Activated CD4-positive, alpha-beta T cell treated with anti-CD3 and anti-CD28 coated beads, Interleukin-2, amount 10 ng/mL, durations not matched to agents 24 days and 14 days (primary cell): ENCODE data around the gene MAGI3. TPM values are rescaled to one million over a fixed set of nuclear protein-coding genes. Genes with fewer than 3 reads are reported as not detected.
A peak's percentile ranks its signal among the peaks of the same experiment; 100 is the strongest.
"Not testable (repeated sequence)": the region's sequence is repeated elsewhere in the genome, so short reads cannot be mapped to it uniquely, and the experiment has no call there.

Source experiments
- DNase-seq: peaks from one replicate; pipeline ENCODE4 v3.0.0; 2022
- H3K27ac Mint-ChIP-seq: one replicate; pipeline ENCODE4 v1.8.0; 2022; ENCODE audit warnings: mild to moderate bottlenecking, mixed read lengths
- H3K27me3 Mint-ChIP-seq: one replicate; pipeline ENCODE4 v1.8.0; 2022; ENCODE audit warnings: mixed read lengths
- H3K36me3 Mint-ChIP-seq: one replicate; pipeline ENCODE4 v1.8.0; 2022; ENCODE audit warnings: low read depth, mild to moderate bottlenecking, mixed read lengths
- H3K4me1 Mint-ChIP-seq: one replicate; pipeline ENCODE4 v1.8.0; 2021; ENCODE audit warnings: mixed read lengths
- H3K4me3 Mint-ChIP-seq: one replicate; pipeline ENCODE4 v1.8.0; 2022; ENCODE audit warnings: mild to moderate bottlenecking, moderate library complexity, mixed read lengths
- H3K9me3 Mint-ChIP-seq: one replicate; pipeline ENCODE4 v1.8.0; 2021; ENCODE audit warnings: mixed read lengths
- intact Hi-C: fragments of 100-400 bp; cut with micrococcal nuclease; formaldehyde crosslinking; loops from one replicate; pipeline ENCODE4 v1.15.1; 2023
- total RNA-seq: library from RNA; stranded (reverse); gene quantifications from 2 replicates; pipeline ENCODE4 v1.2.3, GENCODE V29; 2022

The MAGI3 gene
- total RNA-seq, 1 donor from 2014 or later, result 3.8 TPM

GRCh38 chr1:113390871-113391648 is 745 bp downstream of the MAGI3 start:
- Mint-ChIP-seq H3K9me3 (peaks cover 3% of the 10 kb centered on the region), H3K27ac (peak overlapping the region; percentile 45), H3K4me3 (peak overlapping the region; percentile 90), H3K36me3 (no peaks in the 10 kb centered on the region), H3K27me3 (peaks cover 50% of the 10 kb centered on the region), H3K4me1 (peaks cover 28% of the 10 kb centered on the region)
- DNase-seq, result peak; percentile 85
- intact Hi-C loops, result loop anchor here (1.0 to 10.0 kb wide), 9 partner anchors 24 to 774 kb away; partner anchors contain the start of genes CAPZA1, LRIG2, PHTF1 and RHOC

DNA sequence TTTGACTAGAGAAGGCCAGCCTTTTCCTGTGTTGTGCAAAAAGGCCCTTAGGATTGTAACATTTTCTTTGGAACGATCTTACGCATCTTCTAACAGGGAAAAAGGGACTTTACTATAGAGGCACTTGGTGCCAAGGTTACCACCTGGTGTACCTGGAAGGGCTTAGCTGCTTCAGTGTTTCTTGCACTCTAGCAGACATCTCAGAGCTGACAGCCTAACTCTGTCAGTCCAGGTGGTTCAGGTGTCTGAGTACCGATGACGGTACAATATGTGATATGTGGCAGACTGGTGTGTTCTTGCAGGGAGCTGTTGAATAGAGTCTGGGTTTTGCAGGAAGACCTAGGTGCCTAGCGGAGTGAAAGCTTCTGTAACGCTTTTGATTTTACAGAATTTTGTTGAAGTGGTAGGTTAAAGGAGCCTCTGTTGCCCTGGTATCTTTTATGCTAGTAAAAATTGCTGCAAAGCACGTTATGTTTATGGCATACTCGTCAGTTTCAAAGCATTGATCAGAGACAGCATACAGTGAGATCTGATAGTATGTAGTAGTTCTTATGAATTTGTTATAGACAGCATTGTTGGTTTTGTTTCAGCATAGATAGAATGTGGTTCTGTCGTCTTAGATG is 1.4 kb downstream of the MAGI3 start:
- Mint-ChIP-seq H3K4me1 (peaks cover 28% of the 10 kb centered on the region), H3K36me3 (no peaks in the 10 kb centered on the region), H3K9me3 (peaks cover 3% of the 10 kb centered on the region), H3K4me3 (peak overlapping the region; percentile 89), H3K27ac (peak overlapping the region; percentile 45), H3K27me3 (peaks cover 57% of the 10 kb centered on the region)
- intact Hi-C loops, result loop anchor here (1.0 to 10.0 kb wide), 9 partner anchors 23 to 774 kb away; partner anchors contain the start of genes CAPZA1, LRIG2, PHTF1 and RHOC
- peak; percentile 71 for DNase-seq

- Mint-ChIP-seq H3K4me1 (peaks cover 28% of the 10 kb centered on the region), H3K27me3 (peaks cover 58% of the 10 kb centered on the region), H3K9me3 (no peaks in the 10 kb centered on the region), H3K27ac (no peak overlapping the region), H3K36me3 (no peaks in the 10 kb centered on the region), H3K4me3 (no peak overlapping the region)
- DNase-seq, result no peak
- intact Hi-C loops, result loop anchor here (5.0 to 10.0 kb wide), 6 partner anchors 282 to 775 kb away; partner anchors contain the start of genes CAPZA1, LRIG2, RHOC and SLC16A1
Measured at GRCh38 chr1:113392541-113393128, 2.3 kb downstream of the MAGI3 start.

- H3K9me3 Mint-ChIP-seq, result no peaks in the 10 kb centered on the region
- DNase-seq, result no peak
- H3K36me3 Mint-ChIP-seq, result no peaks in the 10 kb centered on the region
- H3K4me1 Mint-ChIP-seq, result peaks cover 20% of the 10 kb centered on the region
- H3K4me3 Mint-ChIP-seq, result no peak overlapping the region
- H3K27me3 Mint-ChIP-seq, result peaks cover 57% of the 10 kb centered on the region
- H3K27ac Mint-ChIP-seq, result no peak overlapping the region
- intact Hi-C loops, result loop anchor here (5.0 to 10.0 kb wide), 6 partner anchors 281 to 777 kb away; partner anchors contain the start of genes CAPZA1, LRIG2, RHOC and SLC16A1
Measured at GRCh38 chr1:113394043-113394862, 3.9 kb downstream of the MAGI3 start.

DNA sequence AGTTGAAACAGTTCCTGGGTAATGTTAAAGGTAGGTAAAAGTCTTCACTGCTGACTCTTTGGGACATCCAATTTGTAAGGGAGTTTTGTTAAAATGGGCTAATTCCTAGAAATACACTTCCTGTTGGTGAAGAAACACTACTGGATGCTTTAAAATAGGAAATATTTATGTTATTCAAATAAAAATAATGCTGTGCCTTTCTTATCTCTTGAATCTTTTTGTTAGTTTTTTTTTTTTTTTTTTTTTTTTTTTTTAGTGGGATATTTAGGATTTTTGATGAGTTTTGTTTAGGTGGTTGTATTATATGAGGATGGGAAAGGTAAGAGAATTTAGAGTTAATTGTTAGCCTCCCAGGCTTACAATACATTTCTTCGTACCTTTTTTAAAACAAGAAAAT is 4.5 kb downstream of the MAGI3 start:
- H3K4me1 Mint-ChIP-seq, result peaks cover 16% of the 10 kb centered on the region
- no peaks in the 10 kb centered on the region for H3K9me3 Mint-ChIP-seq
- no peak overlapping the region for H3K4me3 Mint-ChIP-seq
- H3K36me3 Mint-ChIP-seq, result no peaks in the 10 kb centered on the region
- intact Hi-C loops, result loop anchor here (5.0 to 10.0 kb wide), 6 partner anchors 280 to 778 kb away; partner anchors contain the start of genes CAPZA1, LRIG2, RHOC and SLC16A1
- DNase-seq, result no peak
- peaks cover 56% of the 10 kb centered on the region for H3K27me3 Mint-ChIP-seq
- no peak overlapping the region for H3K27ac Mint-ChIP-seq

- no peak overlapping the region for H3K4me3 Mint-ChIP-seq
- H3K36me3 Mint-ChIP-seq, result no peaks in the 10 kb centered on the region
- no peak for DNase-seq
- peaks cover 15% of the 10 kb centered on the region for H3K4me1 Mint-ChIP-seq
- intact Hi-C loops, result loop anchor here (10.0 kb wide), 2 partner anchors 279 to 539 kb away; no protein-coding TSS in a partner anchor
- peaks cover 56% of the 10 kb centered on the region for H3K27me3 Mint-ChIP-seq
- no peaks in the 10 kb centered on the region for H3K9me3 Mint-ChIP-seq
- no peak overlapping the region for H3K27ac Mint-ChIP-seq
Measured at GRCh38 chr1:113396102-113396501, 5.8 kb downstream of the MAGI3 start.

GRCh38 chr1:113396585-113396984 is 6.3 kb downstream of the MAGI3 start:
- DNase-seq, result no peak
- Mint-ChIP-seq H3K9me3 (no peaks in the 10 kb centered on the region), H3K36me3 (no peaks in the 10 kb centered on the region), H3K27me3 (peaks cover 51% of the 10 kb centered on the region), H3K4me1 (peaks cover 10% of the 10 kb centered on the region), H3K27ac (no peak overlapping the region), H3K4me3 (no peak overlapping the region)
- intact Hi-C loops, result loop anchor here (10.0 kb wide), 2 partner anchors 278 to 538 kb away; no protein-coding TSS in a partner anchor

DNA sequence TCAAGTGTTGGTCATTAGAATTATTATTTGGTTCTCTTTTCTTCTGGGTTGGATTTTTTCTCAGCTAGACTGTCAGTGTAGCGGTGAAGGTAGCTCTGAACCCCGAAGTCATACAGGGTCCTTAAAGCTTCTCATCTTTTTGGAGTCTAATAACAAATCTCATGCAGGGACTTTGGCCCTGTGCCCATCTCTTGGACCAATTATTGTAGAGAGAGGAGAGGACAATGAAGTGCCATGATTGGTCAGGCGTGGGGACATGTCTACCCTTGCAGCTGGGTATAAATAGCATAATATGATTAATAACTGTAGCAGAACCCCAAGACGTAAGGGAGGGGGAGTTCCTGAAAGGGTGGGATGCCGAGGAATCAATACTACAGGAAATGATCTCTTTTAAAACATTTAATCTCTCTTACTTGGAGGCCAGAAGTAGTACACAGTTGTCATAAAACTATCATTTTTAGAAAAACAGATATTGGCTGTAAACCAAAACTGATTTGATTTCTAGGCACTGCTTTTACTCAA is 8.8 kb downstream of the MAGI3 start:
- peaks cover 35% of the 10 kb centered on the region for H3K27me3 Mint-ChIP-seq
- no peak overlapping the region for H3K4me3 Mint-ChIP-seq
- no peaks in the 10 kb centered on the region for H3K36me3 Mint-ChIP-seq
- no peaks in the 10 kb centered on the region for H3K9me3 Mint-ChIP-seq
- H3K27ac Mint-ChIP-seq, result no peak overlapping the region
- intact Hi-C loops, result loop anchor here (10.0 kb wide), 2 partner anchors 276 to 536 kb away; no protein-coding TSS in a partner anchor
- no peaks in the 10 kb centered on the region for H3K4me1 Mint-ChIP-seq
- DNase-seq, result no peak

GRCh38 chr1:113401067-113401466 is 10.8 kb downstream of the MAGI3 start:
- peaks cover 25% of the 10 kb centered on the region for H3K27me3 Mint-ChIP-seq
- no peak overlapping the region for H3K27ac Mint-ChIP-seq
- no peak for DNase-seq
- H3K9me3 Mint-ChIP-seq, result no peaks in the 10 kb centered on the region
- H3K4me3 Mint-ChIP-seq, result no peak overlapping the region
- no peaks in the 10 kb centered on the region for H3K4me1 Mint-ChIP-seq
- no peaks in the 10 kb centered on the region for H3K36me3 Mint-ChIP-seq
- intact Hi-C loops, result no loop called here

DNA sequence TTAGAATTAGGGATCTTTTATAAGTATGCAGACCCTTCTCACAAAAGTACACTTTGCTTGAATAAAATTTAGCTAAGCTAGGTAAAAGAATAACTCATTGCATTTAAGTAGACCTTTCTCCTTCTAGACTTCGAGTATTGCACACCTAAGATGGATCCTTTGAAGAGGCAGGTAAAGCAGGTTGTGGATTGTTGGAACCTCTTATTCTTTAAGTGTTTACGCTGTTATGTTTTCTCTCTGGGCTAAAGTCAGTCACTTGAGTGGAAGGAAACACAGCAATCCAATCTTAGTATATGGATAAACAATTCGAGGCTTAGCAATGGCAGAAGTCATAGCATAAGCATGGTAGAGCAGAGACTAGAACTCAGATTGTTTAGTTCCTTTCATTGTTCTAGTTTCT is 11.4 kb downstream of the MAGI3 start:
- intact Hi-C loops, result no loop called here
- Mint-ChIP-seq H3K27me3 (peaks cover 18% of the 10 kb centered on the region), H3K4me1 (peaks cover under 1% of the 10 kb centered on the region), H3K36me3 (no peaks in the 10 kb centered on the region), H3K27ac (no peak overlapping the region), H3K4me3 (no peak overlapping the region), H3K9me3 (no peaks in the 10 kb centered on the region)
- DNase-seq, result no peak

DNA sequence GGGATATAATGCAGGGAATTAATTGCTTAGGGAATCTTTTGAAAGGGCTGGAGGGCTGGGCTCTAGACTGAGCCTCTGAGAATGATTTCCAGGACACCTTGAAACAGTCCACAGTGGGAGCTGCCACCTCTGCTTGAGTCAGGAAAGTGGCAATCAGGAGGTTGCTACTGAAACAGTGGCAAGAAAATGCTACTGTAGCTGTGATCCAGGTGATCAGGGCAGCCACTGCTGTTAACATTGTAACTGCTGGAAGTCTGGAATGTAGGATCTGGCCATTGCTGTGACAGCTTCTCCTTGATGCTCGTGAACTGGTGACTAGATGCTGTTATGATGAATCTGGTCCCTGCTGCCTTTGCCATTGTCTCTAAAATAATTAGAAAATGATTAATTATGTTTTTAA is 12.8 kb downstream of the MAGI3 start:
- Mint-ChIP-seq H3K27me3 (peaks cover 15% of the 10 kb centered on the region), H3K4me1 (peaks cover 5% of the 10 kb centered on the region), H3K9me3 (no peaks in the 10 kb centered on the region), H3K36me3 (no peaks in the 10 kb centered on the region), H3K4me3 (no peak overlapping the region), H3K27ac (no peak overlapping the region)
- no peak for DNase-seq
- intact Hi-C loops, result no loop called here

- Mint-ChIP-seq H3K27ac (no peak overlapping the region), H3K36me3 (no peaks in the 10 kb centered on the region), H3K9me3 (no peaks in the 10 kb centered on the region), H3K4me1 (peaks cover 5% of the 10 kb centered on the region), H3K4me3 (no peak overlapping the region), H3K27me3 (peaks cover 10% of the 10 kb centered on the region)
- DNase-seq, result no peak
- intact Hi-C loops, result no loop called here
Measured at GRCh38 chr1:113405573-113405972, 15.3 kb downstream of the MAGI3 start.

GRCh38 chr1:113406149-113406548 is 15.8 kb downstream of the MAGI3 start:
- H3K27me3 Mint-ChIP-seq, H3K4me3 Mint-ChIP-seq, H3K36me3 Mint-ChIP-seq, H3K4me1 Mint-ChIP-seq, DNase-seq, intact Hi-C loops, H3K27ac Mint-ChIP-seq, H3K9me3 Mint-ChIP-seq: not testable (repeated sequence)
